K562 (cell line): Measurements from ENCODE around the gene ANO3.

Experiments used
- BDP1 ChIP-seq: IDR thresholded peaks from 3 replicates; pipeline ENCODE4 v1.6.1; 2011; ENCODE audit not compliant: insufficient read length, insufficient read depth
- CBX5 ChIP-seq: IDR thresholded peaks from 2 replicates; pipeline ENCODE4 v1.6.1; 2014; ENCODE audit warnings: low read depth, borderline replicate concordance
- CEBPG ChIP-seq, 3 experiments: fragments of 200-800 bp in 1 of 3; sonication (Bioruptor generic) in 1 of 3; sonication (generic) in 1 of 3; formaldehyde crosslinking in 1 of 3; IDR thresholded peaks in 2 of 3; conservative IDR thresholded peaks in 1 of 3; 2 replicates each; pipeline versions ENCODE4 v1.6.1 to v1.8.0; 2016 to 2022; ENCODE audit warnings: missing compliant biosample characterization in 2 of 3, missing genetic modification characterization in 2 of 3, mild to moderate bottlenecking in 1 of 3, missing genetic modification reagents in 1 of 3
- EP300 ChIP-seq: IDR thresholded peaks from 2 replicates; pipeline ENCODE4 v1.6.1; 2012; ENCODE audit warnings: low read length, improper control_type of control experiment
- NR2C2 ChIP-seq, 2 experiments: fragments of 200-800 bp in 1 of 2; sonication (Bioruptor generic) in 1 of 2; sonication (generic) in 1 of 2; formaldehyde crosslinking in 1 of 2; IDR thresholded peaks; 2 replicates each; pipeline versions ENCODE4 v1.6.1 to v1.8.0; 2016 to 2022; ENCODE audit warnings: mild to moderate bottlenecking in 1 of 2, missing compliant biosample characterization in 1 of 2, missing genetic modification characterization in 1 of 2, missing genetic modification reagents in 1 of 2
- PHF20 ChIP-seq: fragments of 450-650 bp; IDR thresholded peaks from 2 replicates; pipeline ENCODE4 v1.6.1; 2018; ENCODE audit not compliant: partially characterized antibody
- POLR2A ChIP-seq: fragments of 450-650 bp; conservative IDR thresholded peaks from 2 replicates; pipeline ENCODE4 v1.6.1; 2016
- PTBP1 ChIP-seq: fragments of 200-400 bp; formaldehyde crosslinking; IDR thresholded peaks from 2 replicates; pipeline ENCODE4 v1.6.1; 2017; ENCODE audit warnings: low read depth, low read length
- SMAD3 ChIP-seq: fragments of 450-650 bp; formaldehyde crosslinking; conservative IDR thresholded peaks from 2 replicates; pipeline ENCODE4 v1.4.0; 2020; ENCODE audit warnings: mild to moderate bottlenecking
- TRIM24 ChIP-seq, 2 experiments: fragments of 450-650 bp; IDR thresholded peaks; 2 replicates each; pipeline ENCODE4 v1.6.1; 2016
- ZNF121 ChIP-seq: sonication (generic); formaldehyde crosslinking; conservative IDR thresholded peaks from 2 replicates; pipeline ENCODE4 v1.8.0; 2022; ENCODE audit warnings: missing genetic modification reagents
- ZNF175 ChIP-seq: fragments of 200-800 bp; sonication (Bioruptor generic); IDR thresholded peaks from 2 replicates; pipeline ENCODE4 v1.6.1; 2016; ENCODE audit warnings: low read depth, mild to moderate bottlenecking, missing genetic modification characterization, missing compliant biosample characterization
- TF ChIP-seq, protein P1 (sequence below), 3 experiments: fragments of 200-800 bp in 1 of 3; fragments of 250-450 bp in 1 of 3; fragments of 450-650 bp in 1 of 3; sonication (Bioruptor Pico) in 1 of 3; sonication (Bioruptor generic) in 1 of 3; formaldehyde crosslinking in 1 of 3; IDR thresholded peaks; 2 replicates each; pipeline versions ENCODE4 v1.6.1 to v1.8.0; 2016 to 2022; ENCODE audit warnings: mild to moderate bottlenecking in 2 of 3, missing genetic modification characterization in 2 of 3, missing compliant biosample characterization in 1 of 3, moderate library complexity in 1 of 3

DNA sequence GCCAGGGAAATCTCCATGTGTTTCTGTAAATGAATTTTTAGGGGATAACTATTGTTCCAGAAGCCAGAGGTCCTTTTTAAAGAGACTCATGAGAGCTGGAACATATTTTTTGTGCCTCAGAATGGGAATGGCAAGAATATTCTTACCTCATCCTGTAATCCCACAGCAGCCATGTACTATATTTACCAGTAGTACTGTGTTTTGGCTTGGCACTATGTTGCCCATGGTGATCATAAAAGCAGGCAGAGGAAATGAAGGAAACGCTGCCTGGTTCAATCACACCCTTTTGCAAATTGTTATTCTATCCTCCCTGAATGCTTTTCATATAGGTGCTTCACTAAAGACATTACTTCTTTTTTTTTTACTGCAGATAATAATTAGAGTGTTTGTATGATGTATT, 81.0 kb downstream of the ANO3 start:
- TF ChIP-seq PHF20 (no peak), NR2C2 (CRISPR knock-in tag; IDR thresholded peaks at IDR 0.05) (no peak), NR2C2 (tag; IDR thresholded peaks at IDR 0.05) (no peak), POLR2A (no peak), BDP1 (no peak), TRIM24 (IDR thresholded peaks at IDR 0.05) (no peak), ZNF175 (CRISPR knock-in tag) (no peak), PTBP1 (no peak), SMAD3 (CRISPR knock-in tag) (no peak), CBX5 (no peak), CEBPG (CRISPR knock-in tag; IDR thresholded peaks at IDR 0.05) (no peak), CEBPG (tag; conservative IDR thresholded peaks at IDR 0.05 in 1 of 2, IDR thresholded peaks at IDR 0.05 in 1 of 2) (no peak), EP300 (no peak), ZNF121 (CRISPR knock-in tag) (no peak)
- TF ChIP-seq, protein P1, sequence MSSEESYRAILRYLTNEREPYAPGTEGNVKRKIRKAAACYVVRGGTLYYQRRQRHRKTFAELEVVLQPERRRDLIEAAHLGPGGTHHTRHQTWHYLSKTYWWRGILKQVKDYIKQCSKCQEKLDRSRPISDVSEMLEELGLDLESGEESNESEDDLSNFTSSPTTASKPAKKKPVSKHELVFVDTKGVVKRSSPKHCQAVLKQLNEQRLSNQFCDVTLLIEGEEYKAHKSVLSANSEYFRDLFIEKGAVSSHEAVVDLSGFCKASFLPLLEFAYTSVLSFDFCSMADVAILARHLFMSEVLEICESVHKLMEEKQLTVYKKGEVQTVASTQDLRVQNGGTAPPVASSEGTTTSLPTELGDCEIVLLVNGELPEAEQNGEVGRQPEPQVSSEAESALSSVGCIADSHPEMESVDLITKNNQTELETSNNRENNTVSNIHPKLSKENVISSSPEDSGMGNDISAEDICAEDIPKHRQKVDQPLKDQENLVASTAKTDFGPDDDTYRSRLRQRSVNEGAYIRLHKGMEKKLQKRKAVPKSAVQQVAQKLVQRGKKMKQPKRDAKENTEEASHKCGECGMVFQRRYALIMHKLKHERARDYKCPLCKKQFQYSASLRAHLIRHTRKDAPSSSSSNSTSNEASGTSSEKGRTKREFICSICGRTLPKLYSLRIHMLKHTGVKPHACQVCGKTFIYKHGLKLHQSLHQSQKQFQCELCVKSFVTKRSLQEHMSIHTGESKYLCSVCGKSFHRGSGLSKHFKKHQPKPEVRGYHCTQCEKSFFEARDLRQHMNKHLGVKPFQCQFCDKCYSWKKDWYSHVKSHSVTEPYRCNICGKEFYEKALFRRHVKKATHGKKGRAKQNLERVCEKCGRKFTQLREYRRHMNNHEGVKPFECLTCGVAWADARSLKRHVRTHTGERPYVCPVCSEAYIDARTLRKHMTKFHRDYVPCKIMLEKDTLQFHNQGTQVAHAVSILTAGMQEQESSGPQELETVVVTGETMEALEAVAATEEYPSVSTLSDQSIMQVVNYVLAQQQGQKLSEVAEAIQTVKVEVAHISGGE (CRISPR knock-in tag; IDR thresholded peaks at IDR 0.05) = no peak
